HCT116 (cell line): ENCODE measurements around the gene FHOD3. TPM values are rescaled to one million over a fixed set of nuclear protein-coding genes. Genes with fewer than 3 reads are reported as not detected.
A peak's percentile ranks its signal among the peaks of the same experiment; 100 is the strongest.

Experiments used
- ATAC-seq: fragments of 200-7000 bp; cut with Tn5 transposase; 2 replicates; pipeline ENCODE4 v1.9.1; 2020; ENCODE audit warnings: mild to moderate bottlenecking, moderate library complexity
- BruUV-seq: library from RNA; stranded (reverse); fragments of 400-500 nt; replicated peaks from 2 replicates; lab custom pipeline; 2021; lab: Mats Ljungman, UMichigan
- CTCF ChIA-PET: fragments of 300-600 bp; sonication (Branson Sonifier 250); formaldehyde crosslinking; loops from one replicate; lab custom pipeline; 2021; ENCODE audit warnings: antibody characterized with exemption; lab: Charles Lee
- POLR2A ChIA-PET: fragments of 300-600, 350-600 bp; sonication (Branson Sonifier 250); formaldehyde crosslinking; loops from one replicate; lab custom pipeline; 2021; ENCODE audit warnings: antibody characterized with exemption; lab: Charles Lee
- RAD21 ChIA-PET, 2 experiments: fragments of 300-600 bp; sonication (Branson Sonifier 250); formaldehyde crosslinking; loops; one replicate each; lab custom pipeline; 2023; ENCODE audit warnings: low total read pairs in 2 of 2; ENCODE audit not compliant: uncharacterized antibody in 2 of 2, unreplicated experiment in 2 of 2, low non-redundant PET in 1 of 2; lab: Charles Lee
- DNase-seq: peaks from one replicate; pipeline ENCODE4 v3.0.0-alpha.2; 2010; ENCODE audit warnings: low read depth, low spot score
- H2AFZ ChIP-seq: fragments of 200-600 bp; shearing (Covaris generic), sonication (generic); 2 replicates; pipeline ENCODE4 v1.6.1; 2017; ENCODE audit warnings: low read depth, mixed run types, mixed read lengths, antibody characterized with exemption, low read length; ENCODE audit not compliant: poor library complexity, severe bottlenecking
- H3K27ac ChIP-seq: 2 replicates; pipeline ENCODE4 v1.5.1; 2012; ENCODE audit warnings: low read depth, low read length
- H3K27me3 ChIP-seq: fragments of 200-600 bp; sonication (generic); 2 replicates; pipeline ENCODE4 v1.6.1; 2016; ENCODE audit warnings: mixed run types, low read length, mixed read lengths; ENCODE audit not compliant: insufficient read depth
- H3K36me3 ChIP-seq, 2 experiments: fragments of 200-500 bp in 1 of 2; fragments of 200-600 bp in 1 of 2; sonication (Bioruptor generic) in 1 of 2; sonication (generic) in 1 of 2; 2 replicates each; pipeline versions ENCODE4 v1.5.1 to v1.6.1; 2014 to 2016; ENCODE audit warnings: low read length in 2 of 2, inconsistent platforms in 1 of 2, mixed read lengths in 1 of 2, mixed run types in 1 of 2; ENCODE audit not compliant: insufficient read depth in 2 of 2, control insufficient read depth in 1 of 2
- H3K4me1 ChIP-seq, 2 experiments: fragments of 200-600 bp in 1 of 2; sonication (generic) in 1 of 2; 2 replicates each; pipeline versions ENCODE4 v1.5.1 to v1.6.1; 2012 to 2017; ENCODE audit warnings: low read length in 2 of 2, inconsistent platforms in 1 of 2, mild to moderate bottlenecking in 1 of 2, mixed read lengths in 1 of 2, mixed run types in 1 of 2, moderate library complexity in 1 of 2; ENCODE audit not compliant: insufficient read depth in 2 of 2, control insufficient read depth in 1 of 2
- H3K4me2 ChIP-seq: fragments of 200-600 bp; sonication (generic); 2 replicates; pipeline ENCODE4 v1.6.1; 2017; ENCODE audit warnings: mixed run types, low read length, mixed read lengths
- H3K4me3 ChIP-seq, 2 experiments: fragments of 200-600 bp in 1 of 2; sonication (generic) in 1 of 2; replicated peaks in 1 of 2; 2 replicates each; pipeline ENCODE4 v1.5.1; 2011 to 2016; ENCODE audit warnings: low read length in 2 of 2, control low read depth in 1 of 2, low read depth in 1 of 2, mild to moderate bottlenecking in 1 of 2, mixed read lengths in 1 of 2, mixed run types in 1 of 2
- H3K79me2 ChIP-seq: fragments of 200-600 bp; sonication (generic); 2 replicates; pipeline ENCODE4 v1.6.1; 2017; ENCODE audit warnings: mild to moderate bottlenecking, mixed run types, low read length, moderate library complexity, mixed read lengths; ENCODE audit not compliant: insufficient read depth
- H3K9ac ChIP-seq: fragments of 200-600 bp; sonication (generic); 2 replicates; pipeline ENCODE4 v1.6.1; 2016; ENCODE audit warnings: low read length, mixed read lengths
- H3K9me2 ChIP-seq: fragments of 200-600 bp; sonication (generic), shearing (Covaris generic); 2 replicates; pipeline ENCODE4 v1.6.1; 2017; ENCODE audit warnings: mixed run types, mild to moderate bottlenecking, moderate library complexity; ENCODE audit not compliant: insufficient read depth
- H3K9me3 ChIP-seq, 2 experiments: fragments of 200-500 bp in 1 of 2; fragments of 200-600 bp in 1 of 2; sonication (Bioruptor generic) in 1 of 2; sonication (generic) in 1 of 2; 2 replicates each; pipeline ENCODE4 v1.6.1; 2014 to 2017; ENCODE audit warnings: low read length in 2 of 2, mixed read lengths in 2 of 2, inconsistent platforms in 1 of 2, low read depth in 1 of 2, mild to moderate bottlenecking in 1 of 2, mixed run types in 1 of 2, moderate library complexity in 1 of 2; ENCODE audit not compliant: control insufficient read depth in 1 of 2, insufficient read depth in 1 of 2
- H4K20me1 ChIP-seq: fragments of 200-600 bp; sonication (generic), shearing (Covaris generic); 2 replicates; pipeline ENCODE4 v1.6.1; 2017; ENCODE audit warnings: mixed run types, mild to moderate bottlenecking, moderate library complexity; ENCODE audit not compliant: insufficient read depth
- CBX3 ChIP-seq: IDR thresholded peaks from 2 replicates; pipeline ENCODE4 v1.6.1; 2012; ENCODE audit warnings: low read depth
- CEBPB ChIP-seq: IDR thresholded peaks from 2 replicates; pipeline ENCODE4 v1.6.1; 2012; ENCODE audit warnings: low read depth
- EGR1 ChIP-seq: IDR thresholded peaks from 2 replicates; pipeline ENCODE4 v1.6.1; 2012; ENCODE audit warnings: low read depth
- ELF1 ChIP-seq: IDR thresholded peaks from 2 replicates; pipeline ENCODE4 v1.6.1; 2012; ENCODE audit warnings: low read depth, borderline replicate concordance
- EZH2 ChIP-seq: fragments of 200-600 bp; sonication (generic); IDR thresholded peaks from 2 replicates; pipeline ENCODE4 v1.6.1; 2017; ENCODE audit warnings: antibody characterized with exemption, mixed run types
- FOSL1 ChIP-seq: IDR thresholded peaks from 2 replicates; pipeline ENCODE4 v1.6.1; 2012; ENCODE audit warnings: low read depth
- POLR2AphosphoS5 ChIP-seq: IDR thresholded peaks from 2 replicates; pipeline ENCODE4 v1.6.1; 2011; ENCODE audit warnings: mild to moderate bottlenecking, low read depth, low read length, moderate library complexity
- RAD21 ChIP-seq: IDR thresholded peaks from 2 replicates; pipeline ENCODE4 v1.6.1; 2012; ENCODE audit warnings: low read depth, mild to moderate bottlenecking
- SIN3A ChIP-seq: IDR thresholded peaks from 2 replicates; pipeline ENCODE4 v1.6.1; 2012; ENCODE audit warnings: low read depth
- SRF ChIP-seq: IDR thresholded peaks from 2 replicates; pipeline ENCODE4 v1.6.1; 2012; ENCODE audit warnings: low read depth
- TCF7L2 ChIP-seq: IDR thresholded peaks from 2 replicates; pipeline ENCODE4 v1.7.0; 2011; ENCODE audit warnings: borderline replicate concordance, inconsistent platforms; ENCODE audit not compliant: insufficient read depth, insufficient read length; ENCODE audit errors: extremely low read depth
- YY1 ChIP-seq: IDR thresholded peaks from 2 replicates; pipeline ENCODE4 v1.6.1; 2011; ENCODE audit warnings: low read length, low read depth, moderate library complexity, mild to moderate bottlenecking; ENCODE audit not compliant: insufficient replicate concordance; ENCODE audit errors: extremely low read depth
- ZFX ChIP-seq: fragments of 450-650 bp; IDR thresholded peaks from 2 replicates; pipeline ENCODE4 v1.6.1; 2017
- ZNF274 ChIP-seq: fragments of 200-500 bp; sonication (Bioruptor generic); IDR thresholded peaks from 2 replicates; pipeline ENCODE4 v1.6.1; 2014; ENCODE audit warnings: mild to moderate bottlenecking, low read depth, low read length, inconsistent platforms
- intact Hi-C: fragments of 100-400 bp; cut with micrococcal nuclease; formaldehyde crosslinking; loops from 2 replicates; pipeline ENCODE4 v1.10.0; 2022
- total RNA-seq: library from RNA; stranded (reverse); gene quantifications from one replicate; pipeline ENCODE4 v1.2.1, GENCODE V29; 2021; ENCODE audit not compliant: unreplicated experiment
- TF ChIP-seq, protein P1 (sequence below): IDR thresholded peaks from 2 replicates; pipeline ENCODE4 v1.6.1; 2011; ENCODE audit warnings: mild to moderate bottlenecking, low read length, moderate library complexity; ENCODE audit not compliant: insufficient replicate concordance; ENCODE audit errors: extremely low read depth
- TF ChIP-seq, protein P2 (sequence below): IDR thresholded peaks from 2 replicates; pipeline ENCODE4 v1.6.1; 2012
- TF ChIP-seq, protein P3 (sequence below): IDR thresholded peaks from 2 replicates; pipeline ENCODE4 v1.6.1; 2012

Gene FHOD3
- total RNA-seq, 1 experiment from 2014 or later: 4.0 TPM

DNA sequence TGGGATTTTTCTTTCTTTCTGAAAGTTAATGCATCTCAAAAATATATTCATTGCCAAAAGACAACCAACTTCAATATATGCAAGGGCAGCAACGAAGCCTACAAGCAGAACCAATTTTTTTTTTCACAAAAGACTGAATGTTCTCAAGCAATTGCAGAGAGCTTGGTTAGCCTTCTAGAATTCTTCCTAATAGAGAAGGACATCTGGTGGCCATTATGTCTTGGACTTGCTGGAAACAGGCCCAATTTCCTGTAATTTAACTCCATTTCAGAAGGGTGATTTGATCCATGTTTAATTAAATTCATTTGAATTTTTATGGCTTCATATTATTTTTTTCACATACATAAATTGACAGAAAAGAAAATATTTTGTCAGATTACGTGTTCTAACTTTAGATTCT is 323.3 kb downstream of the FHOD3 start:
- Histone ChIP-seq H3K9ac (no peak overlapping the region), H3K9me2 (no peaks in the 10 kb centered on the region), H2AFZ (no peak overlapping the region), H3K9me3 (no peaks in the 10 kb centered on the region), H3K4me2 (no peak overlapping the region), H4K20me1 (no peaks in the 10 kb centered on the region), H3K79me2 (no peaks in the 10 kb centered on the region), H3K4me3 (no peak overlapping the region), H3K4me1 (no peaks in the 10 kb centered on the region), H3K27ac (no peak overlapping the region), H3K36me3 (no peaks in the 10 kb centered on the region), H3K27me3 (no peaks in the 10 kb centered on the region)
- RAD21 ChIA-PET: no interaction called here
- DNase-seq (no peak), ATAC-seq (no peak)
- no TSS peak for BruUV-seq
- POLR2A ChIA-PET: no interaction called here
- CTCF ChIA-PET: no interaction called here
- TF ChIP-seq CBX3 (no peak), RAD21 (peak; percentile 15; the same call in 1 of the 2 replicates)
- intact Hi-C loops: no loop called here

DNA sequence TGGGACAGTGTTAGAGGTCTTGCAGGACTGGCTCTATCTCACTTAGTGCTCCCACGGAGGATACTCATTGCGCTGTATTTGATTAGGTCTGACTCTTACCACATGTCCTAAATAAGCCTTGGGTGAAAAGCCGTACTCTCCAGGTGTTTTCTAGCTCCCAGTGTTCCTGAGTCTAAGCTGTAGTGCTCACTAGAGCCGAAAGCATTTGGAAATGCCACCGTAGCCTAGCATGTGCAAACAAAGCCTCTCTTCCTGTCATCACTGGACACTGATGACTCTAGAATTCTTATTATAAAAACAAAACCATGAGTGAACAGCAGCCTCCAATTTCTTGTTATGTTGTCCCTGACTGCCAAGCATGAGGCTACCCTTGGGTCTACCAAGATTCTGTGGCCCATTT is 325.1 kb downstream of the FHOD3 start:
- no TSS peak for BruUV-seq
- RAD21 ChIA-PET: no interaction called here
- no peak for ATAC-seq
- TF ChIP-seq, protein P1, sequence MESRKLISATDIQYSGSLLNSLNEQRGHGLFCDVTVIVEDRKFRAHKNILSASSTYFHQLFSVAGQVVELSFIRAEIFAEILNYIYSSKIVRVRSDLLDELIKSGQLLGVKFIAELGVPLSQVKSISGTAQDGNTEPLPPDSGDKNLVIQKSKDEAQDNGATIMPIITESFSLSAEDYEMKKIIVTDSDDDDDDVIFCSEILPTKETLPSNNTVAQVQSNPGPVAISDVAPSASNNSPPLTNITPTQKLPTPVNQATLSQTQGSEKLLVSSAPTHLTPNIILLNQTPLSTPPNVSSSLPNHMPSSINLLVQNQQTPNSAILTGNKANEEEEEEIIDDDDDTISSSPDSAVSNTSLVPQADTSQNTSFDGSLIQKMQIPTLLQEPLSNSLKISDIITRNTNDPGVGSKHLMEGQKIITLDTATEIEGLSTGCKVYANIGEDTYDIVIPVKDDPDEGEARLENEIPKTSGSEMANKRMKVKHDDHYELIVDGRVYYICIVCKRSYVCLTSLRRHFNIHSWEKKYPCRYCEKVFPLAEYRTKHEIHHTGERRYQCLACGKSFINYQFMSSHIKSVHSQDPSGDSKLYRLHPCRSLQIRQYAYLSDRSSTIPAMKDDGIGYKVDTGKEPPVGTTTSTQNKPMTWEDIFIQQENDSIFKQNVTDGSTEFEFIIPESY: no peak
- TF ChIP-seq CBX3 (no peak), SRF (no peak), TCF7L2 (no peak), ELF1 (no peak), CEBPB (no peak), YY1 (no peak), ZNF274 (no peak), EGR1 (no peak), RAD21 (no peak), ZFX (no peak), POLR2AphosphoS5 (no peak), EZH2 (no peak), SIN3A (no peak), FOSL1 (no peak)
- TF ChIP-seq, protein P2, sequence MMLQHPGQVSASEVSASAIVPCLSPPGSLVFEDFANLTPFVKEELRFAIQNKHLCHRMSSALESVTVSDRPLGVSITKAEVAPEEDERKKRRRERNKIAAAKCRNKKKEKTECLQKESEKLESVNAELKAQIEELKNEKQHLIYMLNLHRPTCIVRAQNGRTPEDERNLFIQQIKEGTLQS: no peak
- TF ChIP-seq, protein P3, sequence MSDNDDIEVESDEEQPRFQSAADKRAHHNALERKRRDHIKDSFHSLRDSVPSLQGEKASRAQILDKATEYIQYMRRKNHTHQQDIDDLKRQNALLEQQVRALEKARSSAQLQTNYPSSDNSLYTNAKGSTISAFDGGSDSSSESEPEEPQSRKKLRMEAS: no peak

More for the DNA sequence above, 325.1 kb downstream of the FHOD3 start:
- Histone ChIP-seq H3K79me2 (no peaks in the 10 kb centered on the region), H3K9me2 (no peaks in the 10 kb centered on the region), H3K27ac (no peak overlapping the region), H3K4me3 (no peak overlapping the region), H4K20me1 (no peaks in the 10 kb centered on the region), H2AFZ (no peak overlapping the region), H3K36me3 (no peaks in the 10 kb centered on the region), H3K4me2 (no peak overlapping the region), H3K4me1 (no peaks in the 10 kb centered on the region), H3K9me3 (no peaks in the 10 kb centered on the region), H3K27me3 (no peaks in the 10 kb centered on the region), H3K9ac (no peak overlapping the region)
- POLR2A ChIA-PET: no interaction called here
- no peak for DNase-seq
- intact Hi-C loops: no loop called here
- CTCF ChIA-PET: no interaction called here
